GM18858 (cell line): ENCODE results near the gene NKD1.

ENCODE experiments used
- ATAC-seq: cut with Tn5 transposase; IDR thresholded peaks from one replicate; pipeline ENCODE4 v1.9.1; 2021; ENCODE audit not compliant: unreplicated experiment

The NKD1 gene

DNA sequence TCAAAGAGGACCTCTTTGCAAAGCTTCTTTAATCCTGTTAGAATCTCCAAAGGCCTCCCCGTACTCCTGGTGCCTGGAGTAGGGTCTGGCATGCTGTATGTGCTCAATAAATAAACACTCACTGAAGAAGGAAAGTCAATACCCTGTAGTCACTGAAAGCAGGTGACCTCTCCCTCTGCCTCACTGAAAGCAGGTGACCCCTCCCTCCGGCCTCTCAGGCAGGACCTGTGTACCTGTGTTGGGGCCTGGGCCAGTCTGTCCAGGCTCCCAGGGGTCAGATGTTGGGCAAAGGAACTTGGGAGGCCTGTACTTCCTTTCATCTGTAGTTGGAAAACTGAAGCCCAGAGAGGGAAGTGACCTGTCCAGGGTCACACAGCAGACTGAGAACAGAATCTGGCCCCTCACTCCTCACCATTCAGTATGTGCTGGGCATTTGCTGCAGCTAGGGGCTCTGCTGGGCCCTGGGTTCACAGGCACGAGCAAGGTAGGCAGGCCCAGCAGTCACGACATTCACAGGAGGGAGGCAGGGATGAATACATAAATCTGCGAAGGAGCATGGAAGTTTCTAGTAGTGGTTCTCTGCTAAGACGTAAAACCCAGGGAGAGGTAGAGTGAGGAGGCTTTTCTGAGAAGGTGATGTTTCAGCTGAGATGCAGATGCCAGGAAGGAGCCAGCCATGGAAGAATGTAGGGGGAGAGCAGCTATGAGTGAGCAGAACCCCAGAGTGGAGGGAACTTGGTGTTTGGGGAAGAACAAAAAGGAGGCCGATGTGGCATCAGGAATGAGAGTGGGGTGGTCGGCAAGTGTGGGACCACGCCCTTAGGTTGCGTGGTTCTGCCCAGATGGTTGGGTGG lies 64.0 kb downstream of the NKD1 start:
- no peak for ATAC-seq

DNA sequence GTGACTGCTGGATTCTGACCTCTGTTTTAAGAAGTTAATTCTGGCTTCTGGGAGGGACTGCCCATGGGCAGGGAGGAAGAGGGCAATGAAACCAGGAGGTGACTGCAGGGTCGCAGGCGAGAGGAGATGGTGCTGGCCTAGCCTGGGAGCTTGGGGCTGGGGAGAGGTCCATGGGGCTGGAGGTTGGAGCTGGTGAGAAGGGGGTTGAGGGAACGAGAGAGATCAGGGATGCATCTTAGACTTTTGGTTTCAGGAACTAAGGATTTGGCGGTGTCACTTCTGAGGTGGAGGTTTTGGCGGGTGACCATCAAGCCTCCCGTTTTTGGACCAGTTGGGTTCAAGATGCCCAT lies 64.6 kb downstream of the NKD1 start:
- no peak for ATAC-seq

DNA sequence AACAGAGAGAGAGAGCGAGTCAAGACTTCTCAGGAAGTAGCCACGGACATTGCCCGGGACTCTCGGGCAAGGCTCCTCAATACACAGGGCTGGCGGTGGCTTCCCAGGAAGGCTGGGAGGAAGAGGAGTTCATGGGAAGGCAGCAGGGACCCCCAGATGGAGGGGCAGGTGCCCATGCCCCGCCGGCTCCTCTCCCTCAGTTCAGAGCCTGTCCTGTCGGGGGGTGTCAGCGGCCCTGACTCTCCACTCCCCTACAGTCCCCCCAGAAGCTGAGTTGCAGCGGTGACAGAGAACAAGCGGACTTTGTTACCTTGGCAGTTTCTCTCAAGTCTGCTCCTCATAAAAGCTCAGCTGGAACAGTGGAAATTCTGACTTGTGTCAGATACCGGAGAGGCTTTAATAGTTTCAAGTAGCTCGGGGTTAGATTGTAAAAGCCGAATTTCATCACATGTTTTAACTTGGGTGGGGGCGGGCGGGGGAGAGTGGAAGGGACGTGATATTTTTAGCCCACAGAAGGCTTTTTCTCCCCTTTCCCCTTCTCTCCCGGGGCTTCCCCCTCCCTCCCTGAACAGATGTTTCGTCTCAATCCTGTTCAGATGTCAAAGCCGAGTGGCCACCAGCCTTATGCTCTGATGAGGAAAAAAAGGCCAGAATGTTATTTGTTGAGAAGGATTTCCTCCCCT lies 65.2 kb downstream of the NKD1 start:
- ATAC-seq: no peak

DNA sequence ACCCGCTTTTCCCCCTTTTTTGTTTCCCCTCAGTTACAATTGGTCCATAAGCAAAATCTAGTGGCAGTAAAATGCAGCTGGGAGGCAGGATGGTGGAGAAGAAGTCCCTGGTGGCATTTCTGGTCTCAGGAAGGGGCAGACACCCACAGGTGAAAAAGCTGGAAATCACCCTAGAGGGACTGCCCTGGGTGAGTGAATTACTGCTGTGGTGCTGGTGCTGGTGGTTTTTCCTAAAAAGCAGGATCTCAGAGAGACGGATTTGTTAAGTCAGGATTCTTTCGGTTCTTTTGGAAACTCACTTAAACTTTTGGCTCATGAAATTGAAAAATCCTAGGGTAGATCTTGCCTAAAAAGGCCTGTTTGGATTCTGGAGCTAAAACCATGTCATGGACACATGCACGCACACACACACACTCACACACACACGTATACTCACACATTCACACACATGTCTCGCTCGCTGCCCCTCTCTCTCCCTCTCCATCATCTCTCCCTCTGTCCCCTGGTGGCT lies 65.8 kb downstream of the NKD1 start:
- ATAC-seq: no peak

DNA sequence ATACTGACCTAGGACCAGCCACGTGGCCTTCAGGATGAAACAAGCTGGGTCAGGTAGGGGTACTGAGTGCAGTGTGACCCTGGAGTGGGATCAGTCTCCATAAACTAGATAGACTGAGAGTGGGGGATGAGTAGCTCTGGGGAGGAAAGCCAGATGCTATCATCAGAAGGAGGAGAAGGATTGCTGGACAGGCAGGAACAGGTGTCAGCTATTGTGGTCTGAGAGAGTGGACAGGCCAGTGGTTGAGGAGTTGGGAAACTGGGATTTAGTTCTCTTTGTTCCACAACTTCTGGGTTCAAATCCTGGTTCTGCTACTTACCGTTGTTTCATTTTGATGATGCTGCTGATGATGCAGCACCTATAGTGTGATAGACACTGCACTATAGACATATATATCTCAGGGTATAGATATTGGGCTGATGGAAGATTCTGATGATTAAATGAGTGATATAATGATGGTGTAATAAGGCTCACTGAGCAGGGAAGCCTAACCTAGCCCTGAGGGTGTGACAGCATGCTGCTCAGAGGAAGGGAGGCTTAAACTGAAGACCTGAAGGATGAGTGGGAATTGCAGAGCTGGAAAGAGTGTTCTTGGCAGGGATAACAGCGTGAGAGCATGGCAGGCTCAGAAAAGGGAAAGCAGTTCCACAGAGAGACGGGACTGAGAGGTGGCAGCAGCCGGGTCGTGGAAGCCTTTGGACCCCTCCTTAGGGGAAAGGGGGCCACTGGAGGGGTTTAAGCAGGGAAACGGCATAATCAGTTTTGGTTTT lies 66.9 kb downstream of the NKD1 start:
- no peak for ATAC-seq

DNA sequence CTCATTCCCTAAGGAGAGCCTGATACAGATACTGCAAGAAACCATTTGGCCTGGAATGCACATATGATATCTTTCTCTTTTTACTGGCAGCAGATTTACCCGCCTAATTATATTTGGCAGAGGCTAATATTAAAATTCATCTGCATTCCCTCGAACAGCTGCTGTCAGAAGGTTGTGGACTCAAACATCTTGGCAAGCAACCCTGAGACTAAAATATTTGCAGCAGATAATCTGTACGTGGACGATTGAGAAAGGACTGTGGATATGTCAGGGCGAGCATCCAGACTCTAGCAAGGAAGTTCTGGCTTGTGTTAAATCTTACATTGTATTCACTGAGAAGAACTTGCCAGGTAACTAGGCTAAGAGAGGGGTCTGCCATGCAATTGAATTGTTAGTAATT lies 67.7 kb downstream of the NKD1 start:
- ATAC-seq: no peak

- no peak for ATAC-seq
Measured at GRCh38 chr16:50616386-50616785, 68.2 kb downstream of the NKD1 start.

DNA sequence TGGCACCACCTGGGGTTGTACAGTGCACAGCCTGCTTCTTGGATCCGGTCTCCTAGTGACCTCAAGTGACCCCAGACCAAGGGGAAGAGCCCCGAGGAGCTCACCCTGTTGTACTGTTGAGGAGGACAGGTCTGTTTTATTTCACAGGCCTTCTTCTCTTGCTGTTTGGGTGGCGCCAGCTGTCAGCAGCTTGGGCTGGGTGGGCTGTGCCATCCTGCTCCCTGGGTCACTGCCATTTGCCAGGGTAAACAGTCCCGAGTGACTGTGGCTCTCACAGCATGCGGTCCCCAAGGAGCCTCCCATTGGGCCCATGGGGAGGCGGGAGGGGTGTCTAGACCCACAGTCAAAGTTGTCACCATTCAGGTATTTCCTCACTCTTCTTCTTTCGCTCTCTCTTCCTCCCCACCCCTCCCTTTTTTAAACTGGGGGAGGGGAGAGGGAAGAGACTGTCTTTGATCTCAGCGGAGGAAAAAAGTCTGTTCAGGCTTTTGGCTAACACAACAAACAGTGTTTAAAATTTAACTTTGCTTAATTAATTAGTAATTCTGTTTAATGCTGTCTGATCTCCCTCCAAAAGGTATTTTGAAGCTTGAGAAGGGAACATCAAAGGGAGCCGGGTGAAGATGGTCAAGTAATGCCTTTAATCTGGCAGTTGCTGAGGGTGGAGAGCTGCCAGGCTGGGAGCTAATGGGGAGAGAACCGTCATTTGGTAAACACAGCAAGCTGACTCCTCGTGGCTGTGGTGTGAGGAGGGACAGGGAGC lies 68.9 kb downstream of the NKD1 start:
- no peak for ATAC-seq

DNA sequence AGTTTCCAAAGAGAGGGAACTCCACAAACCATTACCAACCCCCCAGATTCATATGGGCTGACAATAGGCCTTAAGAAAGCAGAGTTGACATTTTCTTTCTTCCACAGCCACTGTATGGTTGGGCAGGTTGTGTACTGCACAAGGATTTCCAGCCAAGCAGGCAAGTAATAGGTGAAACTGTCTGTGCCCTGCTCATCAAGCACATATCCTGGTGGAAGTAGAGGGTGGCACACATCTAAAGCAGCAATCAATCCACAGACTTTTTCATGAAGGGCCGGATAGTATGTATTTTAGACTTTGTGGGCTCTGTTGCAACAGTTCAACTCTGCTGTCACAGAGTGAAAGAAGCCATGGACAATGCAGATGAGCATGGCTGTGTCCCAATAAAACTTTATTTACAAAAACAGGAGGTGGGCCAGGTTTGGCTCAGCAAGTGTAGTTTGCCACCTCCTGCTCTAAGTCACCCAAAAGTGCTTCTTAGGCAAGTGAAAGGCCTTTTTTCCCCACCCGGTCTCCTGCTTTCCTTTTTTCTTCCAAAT lies 69.5 kb downstream of the NKD1 start:
- no peak for ATAC-seq

DNA sequence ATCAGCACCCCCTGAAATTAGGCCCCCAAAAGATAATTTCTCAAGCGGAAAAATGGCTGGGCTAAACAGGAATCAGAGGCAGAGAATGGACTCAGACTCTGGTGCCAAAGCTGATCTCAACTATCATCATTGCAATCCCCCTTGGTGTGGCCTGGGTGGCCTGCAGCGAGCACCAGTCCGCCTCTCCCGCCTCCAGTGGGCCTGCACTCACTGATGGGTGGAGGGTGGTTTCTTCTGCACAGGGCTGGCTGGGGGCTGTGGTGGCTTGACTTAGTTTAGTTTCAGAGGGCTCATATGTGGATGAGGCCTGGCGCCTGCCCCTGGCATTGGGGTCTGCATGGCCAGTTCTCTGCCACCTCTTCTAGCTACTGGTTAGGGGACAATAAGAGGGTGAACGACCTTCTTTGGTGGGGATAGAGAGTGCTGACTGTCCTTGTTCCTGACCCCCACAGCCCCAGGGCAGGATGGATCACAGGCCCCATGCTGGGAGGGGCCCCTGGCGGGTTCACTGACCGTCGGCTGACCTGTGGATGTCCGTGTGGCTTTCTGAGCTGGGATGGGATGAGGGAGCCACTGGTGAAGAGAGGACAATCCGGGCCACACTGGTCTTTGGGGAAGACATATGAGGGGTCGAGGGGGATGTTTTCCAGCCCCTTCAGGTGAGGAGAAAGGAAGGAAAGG lies 70.2 kb downstream of the NKD1 start:
- no peak for ATAC-seq

DNA sequence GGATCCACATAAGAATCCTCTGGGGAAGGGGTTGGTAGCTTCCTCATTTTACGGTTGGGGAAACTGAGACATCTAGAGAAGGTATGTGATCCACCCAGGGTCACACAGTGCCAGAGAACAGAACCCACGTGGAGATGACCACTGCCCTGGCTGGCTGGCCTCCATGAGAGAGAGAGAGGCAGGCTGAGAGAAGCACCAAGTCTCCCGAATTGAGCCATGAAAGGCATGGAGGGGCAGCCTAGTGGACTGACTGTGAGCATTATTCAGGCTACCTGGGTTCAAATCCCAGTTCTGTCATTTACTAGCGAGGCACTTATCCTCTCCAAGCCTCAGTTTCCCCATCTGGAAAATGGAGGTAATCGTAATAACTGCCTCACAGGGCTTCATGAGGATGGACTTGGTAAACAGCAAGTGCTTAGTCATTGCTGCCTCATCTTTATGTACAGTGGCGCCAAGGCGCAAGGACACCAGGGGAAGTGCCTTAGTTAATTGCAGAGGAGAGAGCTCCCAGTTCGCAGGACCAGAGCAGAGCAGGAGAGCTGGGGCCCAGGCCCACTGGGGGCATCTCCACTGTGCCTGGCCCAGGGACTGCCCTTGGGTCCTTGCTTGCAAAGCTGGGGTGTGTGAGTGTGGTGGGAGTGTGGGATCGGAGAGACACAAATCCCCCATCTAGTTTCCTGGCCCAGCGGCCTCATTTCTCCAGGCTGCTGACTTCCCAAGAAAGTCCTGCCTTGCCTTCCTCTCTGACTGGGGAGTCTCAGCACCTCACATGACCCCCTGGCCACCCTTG lies 71.7 kb downstream of the NKD1 start:
- no peak for ATAC-seq

DNA sequence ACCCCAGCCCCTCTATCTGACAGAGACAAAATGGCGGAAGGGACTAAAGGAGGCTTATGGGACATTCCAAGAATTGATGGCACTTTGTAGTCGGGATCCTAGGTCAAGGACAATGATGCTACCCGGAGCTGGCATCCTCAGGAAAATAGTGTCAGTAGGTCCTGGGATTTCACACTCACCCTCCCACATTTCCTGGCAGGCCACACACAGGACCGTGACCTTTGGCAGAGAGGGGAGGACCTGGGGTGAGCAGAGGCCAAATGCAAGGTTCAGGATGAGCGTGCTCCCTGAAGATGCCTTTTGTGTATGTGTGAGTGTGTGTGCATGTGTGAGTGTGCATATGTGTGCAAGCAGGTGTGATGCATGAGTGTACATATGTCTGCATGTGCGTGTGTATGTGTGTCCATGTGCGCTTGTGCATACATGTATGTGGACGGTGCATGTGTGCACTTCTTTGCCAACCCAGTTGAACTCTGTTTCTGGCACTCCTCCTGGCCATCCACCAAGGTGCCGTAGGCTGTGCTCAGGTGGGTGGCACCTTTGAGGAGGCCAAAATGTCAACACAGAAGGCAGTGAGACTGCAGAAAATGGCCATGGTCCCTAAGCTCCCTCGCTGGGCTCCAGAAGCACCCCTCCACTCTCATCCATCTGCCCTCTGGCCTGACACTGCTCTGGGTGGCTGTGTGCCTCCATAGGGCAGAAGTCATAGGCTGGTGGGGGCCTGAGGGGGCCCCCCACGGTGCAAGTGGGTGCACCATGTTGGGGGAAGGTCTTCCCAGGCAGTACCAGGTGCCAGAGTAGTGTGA lies 72.7 kb downstream of the NKD1 start:
- ATAC-seq: no peak

DNA sequence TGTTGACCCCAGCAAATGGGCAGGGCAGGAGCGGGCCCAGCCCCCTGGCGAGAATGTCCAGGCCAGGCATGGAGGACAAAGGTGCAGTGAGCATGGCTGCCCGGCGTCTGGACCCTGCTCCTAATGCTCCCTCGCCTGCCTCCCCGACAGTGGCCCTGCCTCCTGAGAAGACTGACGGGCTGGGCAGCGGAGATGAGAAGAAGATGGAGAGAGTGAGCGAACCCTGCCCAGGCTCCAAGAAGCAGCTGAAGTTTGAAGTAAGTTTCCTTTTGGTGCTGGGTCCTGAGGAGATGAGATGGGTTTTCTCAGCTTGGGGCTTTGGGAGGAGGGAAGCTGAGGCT lies 73.2 kb downstream of the NKD1 start:
- ATAC-seq: no peak

- ATAC-seq: no peak
Measured at GRCh38 chr16:50622029-50622428, 73.8 kb downstream of the NKD1 start.

DNA sequence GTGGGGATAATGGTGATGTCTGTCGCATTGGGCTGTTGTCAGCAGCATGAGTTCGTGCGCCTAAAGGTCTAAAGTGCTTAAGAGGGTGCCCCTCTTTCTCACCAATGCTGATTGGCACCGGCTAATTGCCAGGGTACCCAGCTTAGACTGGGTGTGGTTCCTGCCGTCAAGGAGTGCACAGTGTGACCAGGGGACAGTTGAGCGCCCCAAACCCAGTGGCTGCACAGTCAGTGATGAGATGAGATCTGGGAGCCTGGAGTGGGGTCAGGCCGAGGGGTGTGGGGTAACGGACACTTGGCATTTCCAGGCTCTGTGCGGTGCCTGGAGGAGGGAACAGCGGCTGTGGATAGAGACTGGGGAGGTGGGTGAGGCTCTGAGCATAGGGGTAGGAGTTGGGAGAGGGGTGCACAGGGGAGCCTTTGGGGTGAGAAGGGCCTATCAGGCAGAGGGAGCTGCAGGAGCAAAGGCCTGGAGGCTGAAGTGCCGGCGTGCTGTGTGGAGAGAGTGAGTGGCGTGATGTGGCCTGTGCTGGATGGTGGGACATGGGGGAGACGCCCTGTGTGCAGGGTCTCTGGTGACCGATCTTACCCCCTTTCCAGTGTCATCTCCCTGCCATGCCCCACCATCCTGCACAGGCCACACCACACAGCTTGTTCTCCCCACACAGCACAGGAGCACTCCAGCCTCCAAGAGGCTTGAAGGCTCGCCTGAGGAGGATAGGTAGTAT lies 74.6 kb downstream of the NKD1 start:
- ATAC-seq: no peak

DNA sequence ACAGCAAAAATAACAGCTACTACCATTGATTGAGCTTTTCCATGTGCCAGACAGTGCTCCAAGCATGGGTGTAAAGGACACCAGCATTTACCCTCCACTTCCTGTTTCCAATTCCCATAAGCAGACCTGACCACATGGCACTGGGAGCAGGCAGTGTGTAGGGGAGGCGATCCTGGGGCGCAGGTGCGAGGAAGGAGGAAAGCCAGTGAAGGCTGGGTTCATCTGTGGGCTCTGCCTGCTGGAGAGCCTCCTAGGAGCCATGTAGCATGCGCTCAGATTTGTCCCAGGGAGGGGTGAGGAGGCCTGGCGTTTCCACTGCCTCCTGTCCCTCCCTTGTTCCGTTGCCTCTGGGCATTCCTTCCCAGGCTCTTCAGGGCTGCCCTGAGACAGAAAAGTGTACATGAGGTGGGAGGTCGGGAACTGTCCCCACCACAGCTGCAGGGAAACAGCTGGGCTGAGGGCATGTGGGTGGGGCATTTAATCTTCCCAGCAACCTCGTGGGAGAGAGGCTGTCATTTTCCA lies 76.3 kb downstream of the NKD1 start:
- no peak for ATAC-seq

DNA sequence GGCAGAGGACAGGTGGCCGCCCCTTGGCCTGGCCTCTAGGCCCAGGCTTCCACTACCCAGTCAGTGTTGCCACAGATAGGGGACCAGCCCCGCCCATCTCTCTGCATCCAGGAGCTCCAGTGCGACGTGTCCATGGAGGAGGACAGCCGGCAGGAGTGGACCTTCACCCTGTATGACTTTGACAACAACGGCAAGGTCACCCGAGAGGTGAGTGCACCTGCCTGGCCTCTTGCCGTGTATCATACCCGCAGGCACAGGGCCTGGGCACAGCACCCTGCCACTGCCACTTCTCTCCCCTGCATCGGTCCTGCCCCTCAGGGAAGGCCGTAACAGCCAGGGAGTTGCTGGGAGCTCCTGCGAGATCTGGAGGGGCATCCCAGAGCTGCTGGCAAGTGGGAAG lies 77.2 kb downstream of the NKD1 start:
- ATAC-seq: no peak

GRCh38 chr16:50626868-50627267 lies 78.7 kb downstream of the NKD1 start:
- ATAC-seq: no peak
